NB4 (cell line): ENCODE data around the gene CSTF1.

ENCODE experiments used
- DNase-seq: peaks from one replicate; pipeline ENCODE4 v3.0.0; 2010; ENCODE audit warnings: low read depth
- H3K4me3 ChIP-seq: one replicate; pipeline ENCODE4 v1.5.1; 2011; ENCODE audit warnings: mild to moderate bottlenecking, low read depth, low read length, moderate library complexity
- MYC ChIP-seq: IDR thresholded peaks from 2 replicates; pipeline ENCODE4 v1.6.1; 2011; ENCODE audit warnings: low read depth, low read length
- POLR2A ChIP-seq: IDR thresholded peaks from 2 replicates; pipeline ENCODE4 v1.6.1; 2011; ENCODE audit warnings: mild to moderate bottlenecking; ENCODE audit not compliant: insufficient read length; ENCODE audit errors: extremely low read depth
- TF ChIP-seq, protein P1 (sequence below): IDR thresholded peaks from one replicate; pipeline ENCODE4 v1.5.1; 2012; ENCODE audit warnings: low read depth, low read length
- TF ChIP-seq, protein P2 (sequence below): IDR thresholded peaks from 2 replicates; pipeline ENCODE4 v1.6.1; 2011; ENCODE audit warnings: low read depth, low read length

The CSTF1 gene

GRCh38 chr20:56433880-56434255 lies 41.4 kb downstream of the CSTF1 start:
- no peak overlapping the region for H3K4me3 ChIP-seq
- TF ChIP-seq POLR2A (no peak), MYC (no peak)
- TF ChIP-seq, protein P1, sequence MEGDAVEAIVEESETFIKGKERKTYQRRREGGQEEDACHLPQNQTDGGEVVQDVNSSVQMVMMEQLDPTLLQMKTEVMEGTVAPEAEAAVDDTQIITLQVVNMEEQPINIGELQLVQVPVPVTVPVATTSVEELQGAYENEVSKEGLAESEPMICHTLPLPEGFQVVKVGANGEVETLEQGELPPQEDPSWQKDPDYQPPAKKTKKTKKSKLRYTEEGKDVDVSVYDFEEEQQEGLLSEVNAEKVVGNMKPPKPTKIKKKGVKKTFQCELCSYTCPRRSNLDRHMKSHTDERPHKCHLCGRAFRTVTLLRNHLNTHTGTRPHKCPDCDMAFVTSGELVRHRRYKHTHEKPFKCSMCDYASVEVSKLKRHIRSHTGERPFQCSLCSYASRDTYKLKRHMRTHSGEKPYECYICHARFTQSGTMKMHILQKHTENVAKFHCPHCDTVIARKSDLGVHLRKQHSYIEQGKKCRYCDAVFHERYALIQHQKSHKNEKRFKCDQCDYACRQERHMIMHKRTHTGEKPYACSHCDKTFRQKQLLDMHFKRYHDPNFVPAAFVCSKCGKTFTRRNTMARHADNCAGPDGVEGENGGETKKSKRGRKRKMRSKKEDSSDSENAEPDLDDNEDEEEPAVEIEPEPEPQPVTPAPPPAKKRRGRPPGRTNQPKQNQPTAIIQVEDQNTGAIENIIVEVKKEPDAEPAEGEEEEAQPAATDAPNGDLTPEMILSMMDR, result no peak
- TF ChIP-seq, protein P2, sequence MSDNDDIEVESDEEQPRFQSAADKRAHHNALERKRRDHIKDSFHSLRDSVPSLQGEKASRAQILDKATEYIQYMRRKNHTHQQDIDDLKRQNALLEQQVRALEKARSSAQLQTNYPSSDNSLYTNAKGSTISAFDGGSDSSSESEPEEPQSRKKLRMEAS, result no peak
- no peak for DNase-seq

DNA sequence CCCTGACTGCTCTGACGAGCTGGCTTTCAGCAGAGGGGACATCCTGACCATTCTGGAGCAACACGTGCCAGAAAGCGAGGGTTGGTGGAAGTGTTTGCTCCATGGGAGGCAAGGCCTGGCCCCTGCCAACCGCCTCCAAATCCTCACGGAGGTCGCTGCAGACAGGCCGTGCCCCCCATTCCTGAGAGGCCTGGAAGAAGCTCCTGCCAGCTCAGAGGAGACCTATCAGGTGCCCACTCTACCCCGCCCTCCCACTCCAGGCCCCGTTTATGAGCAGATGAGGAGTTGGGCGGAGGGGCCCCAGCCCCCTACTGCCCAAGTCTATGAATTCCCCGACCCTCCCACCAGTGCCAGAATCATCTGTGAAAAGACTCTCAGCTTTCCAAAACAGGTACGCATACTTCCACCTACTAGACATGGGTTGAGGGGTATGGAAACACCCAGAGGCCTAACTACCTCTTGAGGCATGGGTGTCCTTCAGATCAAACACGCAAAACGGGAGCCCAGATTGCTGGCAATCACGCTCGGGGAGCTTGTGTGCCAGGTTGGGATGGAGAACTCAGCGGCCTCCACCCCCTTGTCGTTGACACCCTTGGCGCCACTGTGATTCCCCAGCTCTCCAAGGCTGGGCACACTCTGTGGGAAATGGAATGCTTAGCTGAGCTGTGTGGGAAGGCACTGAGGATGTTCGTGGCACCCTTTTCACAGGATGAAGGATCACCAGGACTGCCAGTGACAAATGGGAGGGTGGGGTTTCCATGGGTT lies 44.9 kb downstream of the CSTF1 start:
- TF ChIP-seq, protein P1, result no peak
- TF ChIP-seq, protein P2, result no peak
- TF ChIP-seq POLR2A (no peak), MYC (no peak)
- no peak for DNase-seq

GRCh38 chr20:56438284-56438683 lies 45.8 kb downstream of the CSTF1 start:
- DNase-seq, result no peak
- TF ChIP-seq, protein P2, result no peak
- TF ChIP-seq MYC (no peak), POLR2A (no peak)
- TF ChIP-seq, protein P1, result no peak

More for the DNA sequence above, 44.9 kb downstream of the CSTF1 start:
- no peak overlapping the region for H3K4me3 ChIP-seq

GRCh38 chr20:56439771-56440291 lies 47.4 kb downstream of the CSTF1 start:
- peak; percentile 36 for DNase-seq
- H3K4me3 ChIP-seq, result no peak overlapping the region
- no peak for TF ChIP-seq POLR2A
- TF ChIP-seq, protein P1, result no peak
- TF ChIP-seq, protein P2, result no peak

More at GRCh38 chr20:56438284-56438683, 45.8 kb downstream of the CSTF1 start:
- no peak overlapping the region for H3K4me3 ChIP-seq

- H3K4me3 ChIP-seq, result no peak overlapping the region
- TF ChIP-seq, protein P1, result no peak
- TF ChIP-seq, protein P2, result no peak
- TF ChIP-seq POLR2A (no peak), MYC (no peak)
- DNase-seq, result peak; percentile 83
These were observed 48.0 kb downstream of the CSTF1 start for GRCh38 chr20:56440346-56441007.
